Endothelial cell of umbilical vein (primary cell): Measurements from ENCODE around the gene SENP2. TPM values are rescaled to one million over a fixed set of nuclear protein-coding genes. Genes with fewer than 3 reads are reported as not detected.

Experiments used
- BruUV-seq: library from RNA; stranded (reverse); fragments of 400-500 nt; replicated peaks from 2 replicates; lab custom pipeline; 2021; lab: Mats Ljungman, UMichigan
- CTCF ChIA-PET: fragments of 300-600, 350-600 bp; sonication (Branson Sonifier 250); formaldehyde crosslinking; loops from one replicate; lab custom pipeline; 2021; ENCODE audit warnings: antibody characterized with exemption, inconsistent platforms; lab: Charles Lee
- POLR2A ChIA-PET: fragments of 300-600, 350-600 bp; sonication (Branson Sonifier 250); formaldehyde crosslinking; loops from one replicate; lab custom pipeline; 2021; ENCODE audit warnings: antibody characterized with exemption, inconsistent platforms; lab: Charles Lee
- DNase-seq: peaks from one replicate; pipeline ENCODE4 v3.0.0-alpha.2; 2011; ENCODE audit warnings: low read depth, low spot score
- FAIRE-seq: peaks from 2 replicates; lab custom pipeline; 2011; peaks lifted over from hg19 to GRCh38; lab: Jason Lieb, UNC
- H2AFZ ChIP-seq: 2 replicates; pipeline ENCODE4 v1.6.0; 2012; ENCODE audit warnings: low read depth, low read length, control low read depth, inconsistent platforms
- H3K27ac ChIP-seq: 2 replicates; pipeline ENCODE4 v1.5.1; 2011; ENCODE audit warnings: low read depth, mild to moderate bottlenecking, control low read depth, low read length, moderate library complexity; ENCODE audit not compliant: insufficient read depth
- H3K27me3 ChIP-seq, 2 experiments: 2 replicates each; pipeline versions ENCODE4 v1.6.0 to v1.6.1; 2011; ENCODE audit warnings: low read length in 2 of 2, mixed read lengths in 1 of 2; ENCODE audit not compliant: control insufficient read depth in 2 of 2, insufficient read depth in 2 of 2
- H3K36me3 ChIP-seq, 2 experiments: 2 replicates in 1 of 2; 3 replicates in 1 of 2; pipeline ENCODE4 v1.5.1; 2011; ENCODE audit warnings: low read length in 2 of 2, mild to moderate bottlenecking in 1 of 2, moderate library complexity in 1 of 2; ENCODE audit not compliant: control insufficient read depth in 2 of 2, insufficient read depth in 2 of 2; ENCODE audit errors: extremely low read depth in 1 of 2
- H3K4me1 ChIP-seq: 3 replicates; pipeline ENCODE4 v1.5.1; 2011; ENCODE audit warnings: mild to moderate bottlenecking, low read length; ENCODE audit not compliant: control insufficient read depth, insufficient read depth; ENCODE audit errors: extremely low read depth
- H3K4me2 ChIP-seq: 2 replicates; pipeline ENCODE4 v1.6.1; 2011; ENCODE audit warnings: low read length, control low read depth, mixed read lengths; ENCODE audit not compliant: insufficient read depth
- H3K4me3 ChIP-seq, 3 experiments: fragments of 200-600 bp in 1 of 3; sonication (generic), shearing (Covaris generic) in 1 of 3; replicated peaks in 1 of 3; 2 replicates each; pipeline ENCODE4 v1.5.1; 2011 to 2016; ENCODE audit warnings: control low read depth in 3 of 3, low read length in 3 of 3, mild to moderate bottlenecking in 2 of 3, inconsistent platforms in 1 of 3, low read depth in 1 of 3, moderate library complexity in 1 of 3; ENCODE audit not compliant: insufficient read depth in 1 of 3
- H3K79me2 ChIP-seq: 2 replicates; pipeline ENCODE4 v1.6.0; 2012; ENCODE audit warnings: low read length, inconsistent platforms; ENCODE audit not compliant: control insufficient read depth, insufficient read depth
- H3K9ac ChIP-seq: replicated peaks from 2 replicates; pipeline ENCODE3; 2011; ENCODE audit warnings: low read length, control low read depth; ENCODE audit not compliant: insufficient read depth; ENCODE audit errors: extremely low read depth
- H3K9me1 ChIP-seq: replicated peaks from 3 replicates; pipeline ENCODE4 v1.6.0; 2011; ENCODE audit warnings: mild to moderate bottlenecking, low read length; ENCODE audit not compliant: control insufficient read depth, insufficient read depth; ENCODE audit errors: extremely low read depth
- H3K9me3 ChIP-seq: replicated peaks from 2 replicates; pipeline ENCODE4 v1.5.1; 2012; ENCODE audit warnings: low read length, inconsistent platforms; ENCODE audit not compliant: control insufficient read depth, insufficient read depth
- H4K20me1 ChIP-seq: replicated peaks from 2 replicates; pipeline ENCODE3; 2011; ENCODE audit warnings: mild to moderate bottlenecking, low read length; ENCODE audit not compliant: control insufficient read depth, insufficient read depth; ENCODE audit errors: extremely low read depth
- EZH2 ChIP-seq: IDR thresholded peaks from 2 replicates; pipeline ENCODE4 v1.6.1; 2012; ENCODE audit warnings: borderline replicate concordance, low read depth, mild to moderate bottlenecking, moderate library complexity, low read length, inconsistent platforms; ENCODE audit not compliant: severe bottlenecking
- FOS ChIP-seq: IDR thresholded peaks from 2 replicates; pipeline ENCODE4 v1.6.1; 2011; ENCODE audit warnings: mild to moderate bottlenecking, low read length, moderate library complexity, borderline replicate concordance; ENCODE audit not compliant: insufficient read depth
- GATA2 ChIP-seq: IDR thresholded peaks from 2 replicates; pipeline ENCODE4 v1.7.0; 2011; ENCODE audit warnings: low read depth, mild to moderate bottlenecking, moderate library complexity, mixed read lengths, low read length; ENCODE audit not compliant: insufficient read length, insufficient read depth
- JUN ChIP-seq: IDR thresholded peaks from 2 replicates; pipeline ENCODE4 v1.6.1; 2011; ENCODE audit warnings: borderline replicate concordance, low read depth; ENCODE audit not compliant: insufficient read length, insufficient read depth
- MAX ChIP-seq: IDR thresholded peaks from 2 replicates; pipeline ENCODE4 v1.6.1; 2011; ENCODE audit not compliant: insufficient read depth, insufficient read length
- MYC ChIP-seq: IDR thresholded peaks from one replicate; pipeline ENCODE4 v1.6.1; 2011; ENCODE audit warnings: mild to moderate bottlenecking, low read depth, low read length
- POLR2A ChIP-seq: IDR thresholded peaks from 2 replicates; pipeline ENCODE4 v1.6.1; 2012; ENCODE audit warnings: low read depth, mild to moderate bottlenecking, control low read depth, low read length
- POLR2AphosphoS5 ChIP-seq: IDR thresholded peaks from 2 replicates; pipeline ENCODE4 v1.6.1; 2012; ENCODE audit warnings: low read depth, mild to moderate bottlenecking, control low read depth, low read length, moderate library complexity; ENCODE audit not compliant: insufficient read depth
- dilution Hi-C: fragments of 300-500 bp; cut with MboI; formaldehyde crosslinking; loops from one replicate; pipeline ENCODE4 v1.15.0; 2019; ENCODE audit warnings: low sequenced_read_pairs; ENCODE audit not compliant: extremely low pct_ligation_motif_present
- intact Hi-C: fragments of 100-400 bp; cut with micrococcal nuclease; formaldehyde crosslinking; loops from one replicate; pipeline ENCODE4 v1.10.0; 2022
- polyA plus RNA-seq, 4 experiments: library from polyadenylated mRNA; depleted of rRNA in 3 of 4; stranded (reverse) in 3 of 4; unstranded in 1 of 4; fragments of >200 nt; gene quantifications; 2 replicates each; pipeline versions ENCODE4 v1.2.1 to v1.2.3, GENCODE V29; 2011 to 2012; ENCODE audit warnings: missing spikeins in 1 of 4
- total RNA-seq: library from RNA; stranded (reverse); gene quantifications from 2 replicates; pipeline ENCODE4 v1.2.3, GENCODE V29; 2021
- TF ChIP-seq, protein P1 (sequence below), 2 donors: IDR thresholded peaks; 1 replicate in 1 of 2; 2 replicates in 1 of 2; pipeline ENCODE4 v1.5.1; 2011; ENCODE audit warnings: low read length in 2 of 2, mild to moderate bottlenecking in 2 of 2, moderate library complexity in 2 of 2, control low read depth in 1 of 2, inconsistent platforms in 1 of 2, low read depth in 1 of 2; ENCODE audit not compliant: insufficient read depth in 1 of 2; ENCODE audit errors: extremely low read depth in 1 of 2

The SENP2 gene
- total and polyA plus RNA-seq, 2 donors (not counting 3 experiments of a cell fraction or from before 2014, with no cell fraction given): 3.8 to 40.4 TPM

- POLR2A ChIA-PET: no interaction called here
- dilution Hi-C loops: no loop called here
- H2AFZ ChIP-seq: no peak overlapping the region
- peak overlapping the region; percentile 36 for H3K27ac ChIP-seq
- FAIRE-seq (no peak), DNase-seq (no peak)
- H3K9ac ChIP-seq: no peak overlapping the region
- H3K9me3 ChIP-seq: no peaks in the 10 kb centered on the region
- H3K79me2 ChIP-seq: peaks cover 49% of the 10 kb centered on the region
- no peaks in the 10 kb centered on the region for H4K20me1 ChIP-seq
- no peaks in the 10 kb centered on the region for H3K27me3 ChIP-seq
- H3K4me1 ChIP-seq: peaks cover 7% of the 10 kb centered on the region
- peaks cover 12 to 19% of the 10 kb centered on the region in 2 experiments for H3K36me3 ChIP-seq
- CTCF ChIA-PET: interaction anchor here (1.0 to 9.9 kb wide), 26 partner anchors 10 to 265 kb away, joined by 3 to 210 read pairs (median 12); partner anchors contain the start of gene SENP2
- H3K4me2 ChIP-seq: no peak overlapping the region
- H3K4me3 ChIP-seq: no peak overlapping the region
- no peaks in the 10 kb centered on the region for H3K9me1 ChIP-seq
- no TSS peak for BruUV-seq
- intact Hi-C loops: loop anchor here (1.0 kb wide), 1 partner anchor 10 kb away; no protein-coding TSS in a partner anchor
- TF ChIP-seq FOS: no peak
- TF ChIP-seq EZH2: no peak
- no peak for TF ChIP-seq POLR2A
- TF ChIP-seq JUN: no peak
- no peak for TF ChIP-seq GATA2
- TF ChIP-seq MYC: no peak
- TF ChIP-seq, protein P1, sequence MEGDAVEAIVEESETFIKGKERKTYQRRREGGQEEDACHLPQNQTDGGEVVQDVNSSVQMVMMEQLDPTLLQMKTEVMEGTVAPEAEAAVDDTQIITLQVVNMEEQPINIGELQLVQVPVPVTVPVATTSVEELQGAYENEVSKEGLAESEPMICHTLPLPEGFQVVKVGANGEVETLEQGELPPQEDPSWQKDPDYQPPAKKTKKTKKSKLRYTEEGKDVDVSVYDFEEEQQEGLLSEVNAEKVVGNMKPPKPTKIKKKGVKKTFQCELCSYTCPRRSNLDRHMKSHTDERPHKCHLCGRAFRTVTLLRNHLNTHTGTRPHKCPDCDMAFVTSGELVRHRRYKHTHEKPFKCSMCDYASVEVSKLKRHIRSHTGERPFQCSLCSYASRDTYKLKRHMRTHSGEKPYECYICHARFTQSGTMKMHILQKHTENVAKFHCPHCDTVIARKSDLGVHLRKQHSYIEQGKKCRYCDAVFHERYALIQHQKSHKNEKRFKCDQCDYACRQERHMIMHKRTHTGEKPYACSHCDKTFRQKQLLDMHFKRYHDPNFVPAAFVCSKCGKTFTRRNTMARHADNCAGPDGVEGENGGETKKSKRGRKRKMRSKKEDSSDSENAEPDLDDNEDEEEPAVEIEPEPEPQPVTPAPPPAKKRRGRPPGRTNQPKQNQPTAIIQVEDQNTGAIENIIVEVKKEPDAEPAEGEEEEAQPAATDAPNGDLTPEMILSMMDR (IDR thresholded peaks at IDR 0.05; ENCODE audit: extremely low read depth in 1 of 2, insufficient read depth in 1 of 2, low read depth in 1 of 2, low read length in 2 of 2): no peak
- TF ChIP-seq POLR2AphosphoS5: no peak
- no peak for TF ChIP-seq MAX
These were observed 91.9 kb downstream of the SENP2 start for GRCh38 chr3:185678027-185678426.
